Astrocyte (in vitro differentiated cells and primary cell): ENCODE data around the gene SPTBN5. TPM values are rescaled to one million over a fixed set of nuclear protein-coding genes. Genes with fewer than 3 reads are reported as not detected.
A peak's percentile ranks its signal among the peaks of the same experiment; 100 is the strongest.

ENCODE experiments used
- DNase-seq: peaks from one replicate; pipeline ENCODE4 v3.0.0-alpha.2; 2010; ENCODE audit warnings: low read depth
- FAIRE-seq: peaks from 2 replicates; lab custom pipeline; 2011; peaks lifted over from hg19 to GRCh38; lab: Jason Lieb, UNC
- H2AFZ ChIP-seq: 2 replicates; pipeline ENCODE4 v1.6.0; 2012; ENCODE audit warnings: low read depth, low read length, inconsistent platforms
- H3K27ac ChIP-seq: 2 replicates; pipeline ENCODE4 v1.5.1; 2011; ENCODE audit warnings: low read depth, low read length, inconsistent platforms
- H3K27me3 ChIP-seq: 2 replicates; pipeline ENCODE4 v1.6.0; 2011; ENCODE audit warnings: low read length, inconsistent platforms; ENCODE audit not compliant: insufficient read depth
- H3K36me3 ChIP-seq: 2 replicates; pipeline ENCODE4 v1.5.1; 2011; ENCODE audit warnings: low read length, inconsistent platforms; ENCODE audit not compliant: insufficient read depth
- H3K4me1 ChIP-seq: 2 replicates; pipeline ENCODE4 v1.5.1; 2011; ENCODE audit warnings: low read length, inconsistent platforms; ENCODE audit not compliant: insufficient read depth
- H3K4me2 ChIP-seq: 2 replicates; pipeline ENCODE4 v1.6.0; 2012; ENCODE audit warnings: low read length, inconsistent platforms
- H3K4me3 ChIP-seq: 2 replicates; pipeline ENCODE4 v1.5.1; 2011; ENCODE audit warnings: low read depth, mild to moderate bottlenecking, low read length, inconsistent platforms; ENCODE audit not compliant: insufficient read depth
- H3K79me2 ChIP-seq: 2 replicates; pipeline ENCODE4 v1.6.0; 2012; ENCODE audit warnings: mild to moderate bottlenecking, low read length, inconsistent platforms; ENCODE audit not compliant: insufficient read depth
- H3K9ac ChIP-seq: 2 replicates; pipeline ENCODE4 v1.6.0; 2012; ENCODE audit warnings: mild to moderate bottlenecking, low read length, inconsistent platforms
- H3K9me3 ChIP-seq: 2 replicates; pipeline ENCODE4 v1.5.1; 2012; ENCODE audit warnings: low read depth, mild to moderate bottlenecking, low read length, inconsistent platforms; ENCODE audit not compliant: insufficient read depth
- H4K20me1 ChIP-seq: 2 replicates; pipeline ENCODE4 v1.6.0; 2012; ENCODE audit warnings: low read length, inconsistent platforms; ENCODE audit not compliant: insufficient read depth
- H3K27ac Mint-ChIP-seq: one replicate; pipeline ENCODE4 v1.8.0; 2021; ENCODE audit warnings: mild to moderate bottlenecking, mixed read lengths; ENCODE audit not compliant: unreplicated experiment
- H3K27me3 Mint-ChIP-seq: one replicate; pipeline ENCODE4 v1.8.0; 2021; ENCODE audit warnings: low read depth, mixed read lengths; ENCODE audit not compliant: unreplicated experiment
- H3K36me3 Mint-ChIP-seq: one replicate; pipeline ENCODE4 v1.8.0; 2021; ENCODE audit warnings: low read depth, mixed read lengths; ENCODE audit not compliant: unreplicated experiment
- H3K4me1 Mint-ChIP-seq: one replicate; pipeline ENCODE4 v1.8.0; 2021; ENCODE audit warnings: low read depth, mixed read lengths; ENCODE audit not compliant: unreplicated experiment
- H3K4me3 Mint-ChIP-seq: one replicate; pipeline ENCODE4 v1.8.0; 2021; ENCODE audit warnings: mild to moderate bottlenecking, moderate library complexity, mixed read lengths; ENCODE audit not compliant: unreplicated experiment
- H3K9me3 Mint-ChIP-seq: one replicate; pipeline ENCODE4 v1.8.0; 2021; ENCODE audit warnings: mild to moderate bottlenecking, mixed read lengths; ENCODE audit not compliant: unreplicated experiment
- CTCF ChIP-seq: IDR thresholded peaks from 2 replicates; pipeline ENCODE4 v1.5.1; 2011; ENCODE audit warnings: low read depth, mild to moderate bottlenecking, inconsistent platforms, low read length, moderate library complexity; ENCODE audit not compliant: insufficient read depth
- EZH2 ChIP-seq: IDR thresholded peaks from 2 replicates; pipeline ENCODE4 v1.6.1; 2012; ENCODE audit warnings: mild to moderate bottlenecking, low read length, inconsistent platforms; ENCODE audit not compliant: insufficient read depth
- total RNA-seq: library from RNA; stranded (reverse); gene quantifications from 2 replicates; pipeline ENCODE4 v1.2.1, GENCODE V29; 2021

Gene SPTBN5
- total RNA-seq, 1 donor from 2014 or later, result 5.3 TPM

- peaks cover 16% of the 10 kb centered on the region for H3K36me3 Mint-ChIP-seq
- no peak for FAIRE-seq
- no peak overlapping the region for H3K4me2 ChIP-seq
Observed at GRCh38 chr15:41849861-41850260, 44.0 kb downstream of the SPTBN5 start.

GRCh38 chr15:41849204-41849603 is 44.6 kb downstream of the SPTBN5 start:
- H3K27ac Mint-ChIP-seq, result no peak overlapping the region
- no peaks in the 10 kb centered on the region for H3K79me2 ChIP-seq
- peaks cover 3% of the 10 kb centered on the region for H3K36me3 ChIP-seq
- TF ChIP-seq EZH2 (no peak), CTCF (no peak)
- no peaks in the 10 kb centered on the region for H4K20me1 ChIP-seq
- H3K4me3 ChIP-seq, result no peak overlapping the region
- no peak overlapping the region for H3K9ac ChIP-seq
- no peak overlapping the region for H3K27ac ChIP-seq
- no peaks in the 10 kb centered on the region for H3K27me3 ChIP-seq
- no peaks in the 10 kb centered on the region for H3K4me1 ChIP-seq
- H3K36me3 Mint-ChIP-seq, result peaks cover 16% of the 10 kb centered on the region
- FAIRE-seq, result no peak
- peaks cover 4% of the 10 kb centered on the region for H3K27me3 Mint-ChIP-seq
- no peaks in the 10 kb centered on the region for H3K9me3 Mint-ChIP-seq
- H3K4me3 Mint-ChIP-seq, result no peak overlapping the region
- no peak overlapping the region for H2AFZ ChIP-seq
- peaks cover 5% of the 10 kb centered on the region for H3K4me1 Mint-ChIP-seq
- no peak for DNase-seq
- H3K9me3 ChIP-seq, result no peaks in the 10 kb centered on the region
- no peak overlapping the region for H3K4me2 ChIP-seq

More at GRCh38 chr15:41849861-41850260, 44.0 kb downstream of the SPTBN5 start:
- TF ChIP-seq CTCF, result no peak
- no peak for TF ChIP-seq EZH2
- Histone ChIP-seq H3K27me3 (no peaks in the 10 kb centered on the region), H4K20me1 (no peaks in the 10 kb centered on the region), H3K27ac (no peak overlapping the region), H3K79me2 (no peaks in the 10 kb centered on the region), H2AFZ (no peak overlapping the region), H3K4me1 (no peaks in the 10 kb centered on the region), H3K9me3 (no peaks in the 10 kb centered on the region), H3K36me3 (peaks cover 3% of the 10 kb centered on the region), H3K9ac (no peak overlapping the region), H3K4me3 (no peak overlapping the region)
- Mint-ChIP-seq H3K27me3 (peaks cover 6% of the 10 kb centered on the region), H3K9me3 (no peaks in the 10 kb centered on the region), H3K4me1 (peaks cover 5% of the 10 kb centered on the region), H3K4me3 (no peak overlapping the region), H3K27ac (no peak overlapping the region)
- DNase-seq, result no peak

- no peaks in the 10 kb centered on the region for H3K9me3 Mint-ChIP-seq
- no peak overlapping the region for H3K9ac ChIP-seq
- no peak for FAIRE-seq
- no peak for DNase-seq
- TF ChIP-seq CTCF, result no peak
- TF ChIP-seq EZH2, result no peak
- peaks cover 5% of the 10 kb centered on the region for H3K4me1 Mint-ChIP-seq
- H3K36me3 ChIP-seq, result peaks cover 3% of the 10 kb centered on the region
- H3K4me3 ChIP-seq, result no peak overlapping the region
- H3K9me3 ChIP-seq, result no peaks in the 10 kb centered on the region
- no peak overlapping the region for H3K27ac ChIP-seq
- peaks cover 16% of the 10 kb centered on the region for H3K36me3 Mint-ChIP-seq
- no peak overlapping the region for H2AFZ ChIP-seq
- no peaks in the 10 kb centered on the region for H3K4me1 ChIP-seq
- no peak overlapping the region for H3K4me2 ChIP-seq
- no peaks in the 10 kb centered on the region for H3K79me2 ChIP-seq
- no peaks in the 10 kb centered on the region for H4K20me1 ChIP-seq
- H3K27me3 ChIP-seq, result no peaks in the 10 kb centered on the region
- H3K27ac Mint-ChIP-seq, result no peak overlapping the region
- H3K4me3 Mint-ChIP-seq, result peak overlapping the region; percentile 14
- peaks cover 4% of the 10 kb centered on the region for H3K27me3 Mint-ChIP-seq
Observed at GRCh38 chr15:41848631-41849030, 45.2 kb downstream of the SPTBN5 start.
